CD14-positive monocyte (primary cell): ENCODE measurements around the gene ARID1B. TPM values are rescaled to one million over a fixed set of nuclear protein-coding genes. Genes with fewer than 3 reads are reported as not detected.

Experiments
- DNase-seq, 3 donors: peaks; one replicate each; pipeline ENCODE4 v3.0.0-alpha.2; 2011 to 2022
- H2AFZ ChIP-seq: 2 replicates; pipeline ENCODE4 v1.6.0; 2012; ENCODE audit warnings: mild to moderate bottlenecking, low read depth, low read length, inconsistent platforms; ENCODE audit not compliant: insufficient read depth, poor library complexity, severe bottlenecking
- H3K27ac ChIP-seq, 2 donors: 1 replicate in 1 of 2; 2 replicates in 1 of 2; pipeline ENCODE4 v1.5.1; 2012 to 2013; ENCODE audit warnings: low read length in 2 of 2, control low read depth in 1 of 2, inconsistent platforms in 1 of 2, low read depth in 1 of 2, mild to moderate bottlenecking in 1 of 2
- H3K27me3 ChIP-seq, 2 donors: one replicate each; pipeline versions ENCODE4 v1.6.0 to v1.6.1; 2011 to 2013; ENCODE audit warnings: low read length in 2 of 2; ENCODE audit not compliant: control insufficient read depth in 2 of 2, insufficient read depth in 2 of 2
- H3K36me3 ChIP-seq, 2 donors: replicated peaks in 1 of 2; 1 replicate in 1 of 2; 2 replicates in 1 of 2; pipeline versions ENCODE4 v1.5.1 to v1.6.1; 2012 to 2013; ENCODE audit warnings: low read length in 2 of 2, control low read depth in 1 of 2, inconsistent platforms in 1 of 2, mild to moderate bottlenecking in 1 of 2; ENCODE audit not compliant: insufficient read depth in 2 of 2, control insufficient read depth in 1 of 2
- H3K4me1 ChIP-seq, 2 donors: 1 replicate in 1 of 2; 2 replicates in 1 of 2; pipeline versions ENCODE4 v1.5.1 to v1.6.1; 2012 to 2013; ENCODE audit warnings: low read length in 2 of 2, control low read depth in 1 of 2, inconsistent platforms in 1 of 2, mild to moderate bottlenecking in 1 of 2, moderate library complexity in 1 of 2; ENCODE audit not compliant: insufficient read depth in 2 of 2, control insufficient read depth in 1 of 2
- H3K4me2 ChIP-seq: replicated peaks from 2 replicates; pipeline ENCODE3; 2012; ENCODE audit warnings: low read length, moderate library complexity, mild to moderate bottlenecking; ENCODE audit not compliant: poor library complexity, severe bottlenecking; ENCODE audit errors: extremely low read depth
- H3K4me3 ChIP-seq, 3 experiments: fragments of 200-600 bp in 1 of 3; sonication (generic) in 1 of 3; replicated peaks in 1 of 3; 1 replicate in 2 of 3; 2 replicates in 1 of 3; pipeline ENCODE4 v1.5.1; 2011 to 2013; ENCODE audit warnings: low read length in 3 of 3, mild to moderate bottlenecking in 3 of 3, control low read depth in 2 of 3, low read depth in 2 of 3, inconsistent platforms in 1 of 3, moderate library complexity in 1 of 3
- H3K79me2 ChIP-seq: 2 replicates; pipeline ENCODE4 v1.6.0; 2012; ENCODE audit warnings: mild to moderate bottlenecking, control low read depth, inconsistent platforms, low read length, moderate library complexity; ENCODE audit not compliant: insufficient read depth
- H3K9ac ChIP-seq: 2 replicates; pipeline ENCODE4 v1.6.0; 2017; ENCODE audit warnings: low read length, mild to moderate bottlenecking; ENCODE audit not compliant: insufficient read depth, poor library complexity, severe bottlenecking
- H3K9me3 ChIP-seq, 2 donors: replicated peaks in 1 of 2; 1 replicate in 1 of 2; 2 replicates in 1 of 2; pipeline versions ENCODE4 v1.5.1 to v1.6.1; 2012 to 2013; ENCODE audit warnings: low read length in 2 of 2, control low read depth in 1 of 2; ENCODE audit not compliant: control insufficient read depth in 1 of 2, insufficient read depth in 1 of 2
- H4K20me1 ChIP-seq: 2 replicates; pipeline ENCODE4 v1.6.0; 2012; ENCODE audit warnings: mild to moderate bottlenecking, low read length, control low read depth, moderate library complexity; ENCODE audit not compliant: insufficient read depth
- H3K27ac Mint-ChIP-seq, 7 donors: one replicate each; pipeline ENCODE4 v1.8.0; 2020; ENCODE audit warnings: mild to moderate bottlenecking in 7 of 7, mixed read lengths in 7 of 7, moderate library complexity in 6 of 7, inconsistent platforms in 2 of 7
- H3K27me3 Mint-ChIP-seq, 3 donors: one replicate each; pipeline ENCODE4 v1.8.0; 2021 to 2022; ENCODE audit warnings: low read depth in 3 of 3, mild to moderate bottlenecking in 3 of 3, mixed read lengths in 3 of 3, moderate library complexity in 3 of 3, inconsistent platforms in 1 of 3
- H3K36me3 Mint-ChIP-seq, 2 donors: one replicate each; pipeline ENCODE4 v1.8.0; 2020; ENCODE audit warnings: mixed read lengths in 2 of 2, inconsistent platforms in 1 of 2, mild to moderate bottlenecking in 1 of 2
- H3K4me1 Mint-ChIP-seq: one replicate; pipeline ENCODE4 v1.8.0; 2020; ENCODE audit warnings: mild to moderate bottlenecking, mixed read lengths
- H3K4me3 Mint-ChIP-seq, 2 donors: one replicate each; pipeline ENCODE4 v1.8.0; 2020; ENCODE audit warnings: mild to moderate bottlenecking in 2 of 2, mixed read lengths in 2 of 2, moderate library complexity in 1 of 2
- H3K9me3 Mint-ChIP-seq, 7 donors: one replicate each; pipeline ENCODE4 v1.8.0; 2020 to 2022; ENCODE audit warnings: mixed read lengths in 7 of 7, mild to moderate bottlenecking in 6 of 7, moderate library complexity in 6 of 7, inconsistent platforms in 2 of 7
- WGBS: methylation state at CpG from one replicate; pipeline ENCODE4 v1.1.5; 2013; ENCODE audit warnings: missing lambda C conversion rate; ENCODE audit not compliant: insufficient coverage; 5-methylcytosine and 5-hydroxymethylcytosine counted together
- intact Hi-C, 2 donors: fragments of 100-400 bp; cut with micrococcal nuclease; formaldehyde crosslinking; loops; one replicate each; pipeline versions ENCODE4 v1.15.0 to v1.15.1; 2023
- polyA plus RNA-seq, 3 donors: library from polyadenylated mRNA; depleted of rRNA in 1 of 3; unstranded in 2 of 3; stranded (reverse) in 1 of 3; fragments of 300-500 nt in 2 of 3; fragments of >200 nt in 1 of 3; fragmentation: Illumina TruSeq in 2 of 3; gene quantifications; 1 replicate in 2 of 3; 2 replicates in 1 of 3; pipeline ENCODE4 v1.2.3, GENCODE V29; 2012 to 2021
- TF ChIP-seq, protein P1 (sequence below): fragments of 200-600 bp; IDR thresholded peaks from one replicate; pipeline ENCODE4 v1.8.0; 2022; ENCODE audit warnings: antibody characterized with exemption, mild to moderate bottlenecking

ARID1B gene
- polyA plus RNA-seq, 3 donors, result 3.2 to 22.1 (median 3.8) TPM

DNA sequence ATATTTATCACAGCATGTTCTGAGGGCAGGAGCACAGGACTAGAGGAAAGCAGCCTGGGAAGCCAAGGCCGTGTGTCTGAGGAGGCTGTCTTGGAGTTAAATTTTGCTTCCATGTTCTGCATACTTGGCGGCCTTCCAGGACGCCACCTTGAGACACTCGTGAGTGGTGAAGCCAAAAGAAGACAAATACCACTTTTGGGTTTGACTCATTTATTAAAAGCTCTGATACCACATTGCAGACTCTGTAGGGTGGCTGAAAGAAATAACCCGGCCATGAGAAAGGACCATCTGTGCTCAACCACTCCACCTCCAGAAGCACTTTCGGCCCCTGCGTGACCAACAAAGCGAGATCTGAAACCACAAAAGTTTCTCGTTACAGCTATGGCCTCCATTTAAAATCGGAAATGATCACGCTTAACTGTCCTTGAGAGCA lies 426.1 kb downstream of the ARID1B start:
- Mint-ChIP-seq H3K27ac (peak overlapping the region in 1 of 7 donors; percentile 15), H3K27me3 (no peaks in the 10 kb centered on the region), H3K4me3 (no peak overlapping the region), H3K4me1 (no peaks in the 10 kb centered on the region), H3K36me3 (peaks cover 69 to 84% of the 10 kb centered on the region in 2 donors), H3K9me3 (no peaks in the 10 kb centered on the region)
- Histone ChIP-seq H3K36me3 (peaks cover 83 to 94% of the 10 kb centered on the region in 2 donors), H3K4me2 (no peak overlapping the region), H3K9ac (no peak overlapping the region), H3K79me2 (no peaks in the 10 kb centered on the region), H3K4me1 (no peaks in the 10 kb centered on the region), H3K27me3 (no peaks in the 10 kb centered on the region), H4K20me1 (no peaks in the 10 kb centered on the region), H3K9me3 (no peaks in the 10 kb centered on the region), H3K4me3 (no peak overlapping the region), H3K27ac (no peak overlapping the region), H2AFZ (no peak overlapping the region)
- DNase-seq, result no peak
- 94% methylated on average over 9 of the region's 11 CpGs for WGBS
- intact Hi-C loops, result no loop called here
- TF ChIP-seq, protein P1, sequence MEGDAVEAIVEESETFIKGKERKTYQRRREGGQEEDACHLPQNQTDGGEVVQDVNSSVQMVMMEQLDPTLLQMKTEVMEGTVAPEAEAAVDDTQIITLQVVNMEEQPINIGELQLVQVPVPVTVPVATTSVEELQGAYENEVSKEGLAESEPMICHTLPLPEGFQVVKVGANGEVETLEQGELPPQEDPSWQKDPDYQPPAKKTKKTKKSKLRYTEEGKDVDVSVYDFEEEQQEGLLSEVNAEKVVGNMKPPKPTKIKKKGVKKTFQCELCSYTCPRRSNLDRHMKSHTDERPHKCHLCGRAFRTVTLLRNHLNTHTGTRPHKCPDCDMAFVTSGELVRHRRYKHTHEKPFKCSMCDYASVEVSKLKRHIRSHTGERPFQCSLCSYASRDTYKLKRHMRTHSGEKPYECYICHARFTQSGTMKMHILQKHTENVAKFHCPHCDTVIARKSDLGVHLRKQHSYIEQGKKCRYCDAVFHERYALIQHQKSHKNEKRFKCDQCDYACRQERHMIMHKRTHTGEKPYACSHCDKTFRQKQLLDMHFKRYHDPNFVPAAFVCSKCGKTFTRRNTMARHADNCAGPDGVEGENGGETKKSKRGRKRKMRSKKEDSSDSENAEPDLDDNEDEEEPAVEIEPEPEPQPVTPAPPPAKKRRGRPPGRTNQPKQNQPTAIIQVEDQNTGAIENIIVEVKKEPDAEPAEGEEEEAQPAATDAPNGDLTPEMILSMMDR, result no peak

DNA sequence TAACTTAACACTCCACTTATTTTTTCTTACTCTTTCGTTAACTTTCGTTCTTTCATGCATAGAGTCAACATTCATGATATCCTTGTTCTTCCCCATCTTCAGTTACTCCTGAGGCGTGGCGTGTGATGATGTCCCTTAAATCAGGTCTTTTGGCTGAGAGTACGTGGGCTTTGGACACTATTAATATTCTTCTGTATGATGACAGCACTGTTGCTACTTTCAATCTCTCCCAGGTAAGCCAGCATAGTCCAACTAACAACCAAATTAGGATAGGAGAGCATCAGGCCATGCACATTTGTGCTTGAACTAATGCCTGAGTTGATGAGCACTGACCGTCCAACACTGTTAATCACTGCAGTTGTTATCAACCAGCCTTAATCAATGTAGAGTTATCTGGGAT lies 426.6 kb downstream of the ARID1B start:
- intact Hi-C loops, result no loop called here
- no peak overlapping the region for H3K27ac ChIP-seq
- no peaks in the 10 kb centered on the region for H4K20me1 ChIP-seq
- H3K9me3 Mint-ChIP-seq, result no peaks in the 10 kb centered on the region
- DNase-seq, result no peak
- no peaks in the 10 kb centered on the region for H3K79me2 ChIP-seq
- no peaks in the 10 kb centered on the region for H3K27me3 Mint-ChIP-seq
- H3K4me2 ChIP-seq, result no peak overlapping the region
- H3K9me3 ChIP-seq, result no peaks in the 10 kb centered on the region
- H3K9ac ChIP-seq, result no peak overlapping the region
- no peak overlapping the region for H3K27ac Mint-ChIP-seq
- no peaks in the 10 kb centered on the region for H3K4me1 Mint-ChIP-seq
- WGBS, result no CpG with 5 or more reads among the region's 6 CpGs
- H3K36me3 Mint-ChIP-seq, result peaks cover 67 to 84% of the 10 kb centered on the region in 2 donors
- H3K4me1 ChIP-seq, result no peaks in the 10 kb centered on the region
- H3K27me3 ChIP-seq, result no peaks in the 10 kb centered on the region
- H3K4me3 ChIP-seq, result no peak overlapping the region
- no peak overlapping the region for H3K4me3 Mint-ChIP-seq
- no peak overlapping the region for H2AFZ ChIP-seq
- peaks cover 79 to 90% of the 10 kb centered on the region in 2 donors for H3K36me3 ChIP-seq
- TF ChIP-seq, protein P1, result no peak
